Inferior parietal cortex (tissue), 1 donor: ENCODE measurements around the gene C11orf24.
A peak's percentile ranks its signal among the peaks of the same experiment; 100 is the strongest.
"Not testable (repeated sequence)": the region's sequence is repeated elsewhere in the genome, so short reads cannot be mapped to it uniquely, and the experiment has no call there.

Experiments
- DNase-seq: peaks from one replicate; pipeline ENCODE4 v3.0.0-alpha.2; 2016; ENCODE audit errors: extremely low spot score

C11orf24 gene

DNA sequence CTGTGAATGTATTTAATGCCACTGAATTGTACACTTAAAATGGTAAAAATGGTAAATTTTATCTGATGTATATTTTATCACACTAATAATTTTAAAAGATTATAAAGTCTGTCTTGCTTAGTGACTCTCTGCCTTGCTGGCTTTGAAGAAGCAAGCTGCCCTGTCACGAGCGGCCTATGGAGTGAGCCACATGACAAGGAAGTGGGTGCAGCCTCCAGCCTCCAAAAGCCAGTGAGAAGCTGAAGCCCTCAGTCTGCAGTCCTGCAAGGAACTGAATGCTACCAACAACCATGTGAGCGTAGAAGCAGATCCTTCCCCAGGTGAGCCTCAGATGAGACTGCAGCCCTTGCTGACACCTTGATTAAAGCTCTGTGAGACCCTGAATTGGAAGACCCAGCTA, 20.0 kb downstream of the C11orf24 start:
- DNase-seq, result no peak

DNA sequence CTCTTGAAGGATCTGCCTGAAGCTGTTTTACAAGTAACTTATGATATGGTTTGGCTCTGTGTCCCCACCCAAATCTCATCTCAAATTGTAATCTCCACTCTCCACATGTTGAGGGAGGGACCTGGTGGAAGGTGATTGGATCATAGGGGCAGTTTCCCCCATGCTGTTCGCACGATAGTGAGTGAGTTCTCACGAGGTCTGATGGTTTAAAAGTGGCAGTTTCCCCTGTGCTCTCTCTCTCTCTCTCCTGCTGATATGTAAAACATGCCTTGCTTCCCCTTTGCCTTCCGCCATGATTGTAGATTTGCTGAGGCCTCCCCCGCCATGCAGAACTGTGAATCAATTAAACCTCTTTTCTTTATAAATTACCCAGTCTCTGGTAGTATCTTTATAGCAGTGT, 26.9 kb downstream of the C11orf24 start:
- not testable (repeated sequence) for DNase-seq

DNA sequence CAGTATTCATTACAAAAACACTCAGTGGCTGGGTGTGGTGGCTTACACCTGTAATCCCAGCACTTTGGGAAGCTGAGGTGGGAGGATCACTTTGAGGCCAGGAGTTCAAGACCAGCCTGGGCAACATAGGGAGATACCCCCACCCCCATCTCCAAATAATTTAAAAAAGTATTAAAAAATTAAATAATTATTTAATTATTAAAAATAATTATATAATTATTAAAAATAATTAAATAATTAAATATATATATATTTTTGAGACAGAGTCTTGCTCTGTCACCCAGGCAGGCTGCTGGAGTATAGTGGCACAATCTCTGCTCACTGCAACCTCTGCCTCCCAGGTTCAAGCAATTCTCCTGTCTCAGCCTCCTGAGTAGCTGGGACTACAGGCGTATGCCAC, 27.9 kb downstream of the C11orf24 start:
- not testable (repeated sequence) for DNase-seq

DNA sequence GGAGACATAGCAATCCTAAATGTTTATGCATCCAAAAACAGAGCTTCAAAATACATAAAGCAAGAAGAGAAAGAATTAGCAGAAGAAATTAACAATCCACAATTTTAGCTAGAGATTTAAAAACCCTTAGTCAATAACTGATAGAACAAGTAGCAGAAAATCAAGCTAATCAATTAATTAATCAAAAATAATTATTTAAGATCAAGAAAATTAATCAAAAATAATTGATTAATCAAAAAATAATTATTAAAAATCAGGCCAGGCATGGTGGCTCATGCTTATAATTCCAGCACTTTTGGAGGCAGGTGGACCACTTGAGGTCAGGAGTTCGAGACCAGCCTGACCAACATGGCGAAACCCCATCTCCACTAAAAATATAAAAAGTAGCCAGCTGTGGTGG, 29.2 kb downstream of the C11orf24 start:
- DNase-seq, result no peak

DNA sequence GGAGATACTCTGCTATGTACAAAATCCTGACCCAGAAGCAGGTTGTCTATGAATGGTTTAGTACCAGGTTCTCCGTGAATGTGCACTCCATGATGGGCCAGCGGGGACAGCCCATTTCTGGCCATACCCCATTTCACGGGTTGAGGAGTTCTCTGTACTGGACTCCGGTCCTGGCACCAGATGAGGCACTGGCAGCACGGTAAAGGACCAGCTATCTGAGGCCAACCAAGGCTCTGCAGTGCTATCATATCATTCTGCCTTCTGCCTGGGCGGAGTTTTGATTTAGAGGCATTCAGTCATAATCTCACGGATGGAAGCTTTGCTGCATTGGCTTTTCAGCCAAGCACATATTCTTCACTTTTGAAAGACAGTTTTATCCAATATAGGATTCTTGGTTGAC, 40.2 kb downstream of the C11orf24 start:
- no peak for DNase-seq

DNA sequence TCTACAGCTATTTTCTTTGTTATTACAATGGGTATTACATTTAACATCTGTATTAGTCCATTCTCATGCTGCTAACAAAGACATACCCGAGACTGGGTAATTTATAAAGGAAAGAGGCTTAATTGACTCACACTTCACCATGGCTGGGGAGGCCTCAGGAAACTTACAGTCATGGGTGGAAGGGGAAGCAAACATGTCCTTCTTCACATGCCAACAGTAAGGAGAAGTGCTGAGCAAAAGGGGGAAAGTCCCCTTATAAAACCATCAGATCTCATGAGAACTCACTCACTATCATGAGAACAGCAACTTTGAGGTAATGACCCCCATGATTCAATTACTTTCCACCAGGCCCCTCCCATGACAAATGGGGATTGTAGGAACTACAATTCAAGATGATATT, 42.2 kb downstream of the C11orf24 start:
- DNase-seq, result no peak

DNA sequence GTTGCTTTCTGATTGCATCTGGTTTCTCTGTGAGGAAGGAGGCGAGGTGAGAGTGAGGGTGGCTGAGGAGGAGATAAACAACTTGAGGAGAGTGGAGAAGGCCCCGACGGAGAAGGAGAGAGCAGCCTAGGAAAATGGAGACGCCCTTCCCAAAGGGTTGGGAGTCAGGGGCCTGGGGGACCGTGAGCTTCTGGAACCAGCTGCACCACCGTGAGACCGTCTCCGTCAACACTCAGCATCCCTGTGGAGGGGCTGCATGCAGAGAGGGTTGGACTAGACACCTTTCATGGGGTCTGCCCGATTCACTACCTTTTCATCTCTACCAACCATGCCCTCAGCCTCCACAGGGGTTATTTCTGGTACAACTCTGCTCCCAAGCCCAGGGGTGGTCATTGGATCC, 45.4 kb downstream of the C11orf24 start:
- DNase-seq, result no peak

DNA sequence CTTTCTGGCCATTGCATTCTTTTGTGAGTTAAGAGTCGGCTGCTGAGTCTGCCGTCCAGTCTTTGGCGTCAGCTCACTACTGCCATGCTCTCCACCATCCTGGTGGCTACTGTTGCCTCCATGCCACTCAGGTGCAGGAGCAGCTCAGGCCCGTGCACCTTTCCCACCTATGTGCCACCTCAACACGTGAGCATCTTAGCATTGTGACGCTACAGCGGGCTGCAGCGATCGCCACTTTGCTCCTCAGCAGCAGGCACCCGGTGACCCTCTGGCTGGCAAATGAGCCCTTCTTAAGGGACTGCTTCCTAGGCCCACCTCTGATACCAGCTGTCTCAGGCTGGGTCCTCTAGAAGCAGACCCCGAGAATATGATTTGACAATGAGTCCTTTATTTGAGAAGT, 47.2 kb downstream of the C11orf24 start:
- DNase-seq, result no peak

DNA sequence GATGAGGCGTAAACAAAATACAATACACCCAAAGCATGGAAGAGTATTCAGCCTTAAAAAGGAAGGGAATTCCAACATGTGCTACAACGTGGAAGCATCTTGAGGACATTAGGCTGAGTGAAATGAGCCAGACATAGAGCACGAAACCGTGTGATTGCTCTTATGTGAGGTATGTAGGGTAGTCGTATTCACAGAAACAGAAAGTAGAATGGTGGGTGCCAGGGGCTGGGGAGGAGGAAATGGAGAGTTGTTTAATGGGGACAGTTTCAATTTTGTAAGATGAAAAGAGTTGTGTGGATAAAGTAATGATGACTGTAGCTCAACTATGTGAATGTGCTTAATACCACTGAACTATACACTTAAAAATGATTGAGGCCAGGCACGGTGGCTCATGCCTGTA, 48.5 kb downstream of the C11orf24 start:
- DNase-seq, result no peak

DNA sequence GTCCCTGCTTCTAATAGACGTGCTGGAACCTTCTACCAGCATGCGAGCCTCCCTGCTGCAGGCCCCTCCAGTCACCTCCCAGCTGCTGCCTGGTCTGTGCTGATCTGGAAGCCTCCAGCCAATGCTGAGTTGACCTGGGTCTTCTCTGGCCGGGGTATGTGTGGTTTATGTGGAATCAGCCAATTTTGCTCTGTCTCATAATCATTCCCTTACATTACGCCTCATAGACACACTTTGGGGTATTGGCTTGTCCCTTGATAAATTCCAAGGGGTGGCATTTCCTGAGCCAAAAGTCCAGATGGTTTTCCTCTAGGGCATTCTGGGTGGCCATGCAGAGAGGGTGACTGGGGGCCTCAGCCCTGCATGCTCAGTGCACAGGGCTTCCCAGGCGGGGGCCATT, 50.4 kb downstream of the C11orf24 start:
- no peak for DNase-seq

DNA sequence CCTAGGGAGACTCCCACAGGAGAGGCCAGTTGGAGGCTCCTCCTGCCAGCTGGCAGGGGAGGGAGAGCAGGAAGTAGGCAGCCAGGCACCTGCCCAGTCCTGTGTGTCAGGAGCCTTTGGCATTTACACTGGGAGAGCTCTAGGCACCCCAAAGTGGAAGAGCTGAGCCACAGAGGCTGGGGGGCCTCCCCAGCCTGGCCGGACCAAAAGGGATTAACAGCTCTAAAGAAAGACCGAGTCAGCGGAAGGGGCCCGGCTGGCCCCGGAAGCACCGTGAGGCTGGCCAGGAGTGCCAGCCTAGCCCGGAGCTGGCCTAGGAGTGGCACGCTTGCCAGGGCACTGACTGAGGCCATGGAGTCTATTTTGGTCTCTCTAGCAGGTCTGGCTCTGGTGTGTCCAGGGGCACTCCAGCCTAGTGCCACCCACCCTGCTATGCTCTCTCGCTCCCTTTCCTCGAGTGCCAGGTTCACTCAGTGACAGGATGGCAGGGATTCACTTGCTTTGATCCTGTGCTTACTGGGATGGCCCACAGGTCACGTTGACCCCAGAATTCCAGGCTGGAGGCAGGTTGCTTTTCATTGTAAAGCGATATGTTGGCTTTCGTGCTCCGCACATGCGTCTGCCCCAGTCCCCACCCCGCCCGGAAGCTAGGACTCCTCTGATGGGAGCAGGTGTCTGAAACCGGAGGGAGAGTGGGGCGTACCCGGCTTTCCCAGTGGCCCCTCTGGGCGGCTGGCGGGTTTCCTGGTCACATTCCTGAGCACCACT, 55.4 kb downstream of the C11orf24 start:
- DNase-seq, result no peak

DNA sequence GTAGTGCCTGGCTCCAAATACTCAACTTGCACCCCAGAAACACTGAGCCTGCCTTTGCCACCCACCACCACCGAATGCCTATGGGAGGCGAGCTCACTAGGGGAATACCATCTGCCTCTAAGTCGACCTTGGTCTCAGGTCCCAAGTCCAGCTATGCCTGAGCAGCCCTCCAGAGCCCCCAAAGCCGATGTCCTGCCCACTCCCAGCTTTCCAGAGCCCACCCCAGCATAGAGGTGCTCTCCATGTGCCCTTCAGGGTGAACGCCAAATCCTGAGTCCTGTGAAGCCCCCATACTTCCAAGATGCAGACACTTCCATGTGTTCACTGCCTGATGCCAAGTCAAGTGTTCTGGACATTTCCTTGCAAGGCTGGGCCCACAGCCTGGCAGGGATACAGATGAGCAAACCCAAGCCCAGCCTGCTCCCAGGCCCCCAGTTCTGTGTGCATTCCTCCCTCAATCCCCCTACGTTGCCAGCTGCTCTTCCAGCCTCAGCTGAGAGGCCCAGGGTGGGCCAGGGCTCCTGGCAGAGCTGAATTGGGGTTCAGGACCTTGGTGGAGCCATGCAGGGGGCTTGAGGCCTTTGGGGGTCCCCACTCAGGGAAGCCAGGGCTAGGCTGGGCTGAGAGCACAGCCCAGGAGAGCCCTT, 56.1 kb downstream of the C11orf24 start:
- DNase-seq, result no peak

DNA sequence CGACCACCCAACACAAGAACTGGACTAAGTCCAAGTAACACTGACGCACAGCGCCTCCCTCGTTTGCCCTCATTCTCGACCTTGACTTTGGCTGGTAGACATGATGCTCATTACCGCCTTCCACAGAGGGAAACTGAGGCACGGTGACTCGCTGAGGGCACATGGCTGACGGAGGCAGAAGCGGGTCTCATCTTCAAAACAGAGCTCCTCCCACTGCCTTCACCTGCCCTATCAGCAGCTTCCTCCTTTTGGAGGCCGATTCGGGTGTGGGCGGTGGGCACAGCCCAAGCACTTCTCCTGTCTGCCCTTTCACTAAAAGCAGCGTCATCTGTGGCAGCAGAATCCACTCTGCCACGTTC, 56.7 kb downstream of the C11orf24 start:
- DNase-seq, result no peak

DNA sequence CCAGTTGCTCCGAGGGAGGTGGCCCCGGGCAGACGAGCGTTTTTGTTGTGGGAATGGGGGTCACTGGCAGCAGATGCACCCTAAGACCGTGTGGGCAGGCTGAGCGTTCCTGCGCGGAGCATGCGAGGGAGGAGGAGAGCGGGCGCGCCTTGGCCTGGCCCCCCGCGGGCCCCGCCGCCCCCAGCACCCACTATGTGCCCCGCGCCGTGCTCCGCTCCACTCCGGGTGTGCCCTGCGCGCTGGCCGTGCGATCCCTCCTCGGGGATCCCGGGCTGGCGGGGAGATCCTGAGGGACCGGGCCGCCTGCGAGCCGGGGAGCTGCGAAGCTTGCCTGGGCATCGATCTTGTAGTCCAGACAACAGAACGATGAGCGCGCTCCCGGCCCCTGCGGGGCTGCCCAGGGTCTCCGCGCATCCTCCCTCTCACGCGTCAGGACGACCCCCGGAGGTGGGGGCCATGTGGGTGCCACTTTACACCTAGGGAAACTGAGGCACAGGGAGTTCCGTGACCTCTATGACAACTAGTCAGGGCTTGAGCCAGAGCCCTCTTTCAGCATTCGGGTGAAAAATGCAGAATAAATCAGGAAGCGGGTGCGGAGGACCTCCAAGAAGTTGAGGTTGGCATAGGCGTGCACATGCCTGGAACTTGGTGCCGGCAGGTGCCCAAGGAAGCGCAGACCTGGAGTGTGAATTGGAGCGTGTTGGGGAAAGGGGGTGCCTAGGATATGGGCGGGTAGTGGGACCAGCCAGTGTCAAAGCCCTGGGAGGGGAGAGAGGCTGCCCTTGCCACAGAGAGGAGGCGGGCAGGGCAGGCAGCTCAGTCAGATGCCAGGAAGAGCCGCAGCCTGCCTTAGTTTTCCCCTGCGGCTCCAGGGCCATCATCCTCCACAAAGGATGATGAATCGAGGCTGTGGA, 57.3 kb downstream of the C11orf24 start:
- no peak for DNase-seq

DNA sequence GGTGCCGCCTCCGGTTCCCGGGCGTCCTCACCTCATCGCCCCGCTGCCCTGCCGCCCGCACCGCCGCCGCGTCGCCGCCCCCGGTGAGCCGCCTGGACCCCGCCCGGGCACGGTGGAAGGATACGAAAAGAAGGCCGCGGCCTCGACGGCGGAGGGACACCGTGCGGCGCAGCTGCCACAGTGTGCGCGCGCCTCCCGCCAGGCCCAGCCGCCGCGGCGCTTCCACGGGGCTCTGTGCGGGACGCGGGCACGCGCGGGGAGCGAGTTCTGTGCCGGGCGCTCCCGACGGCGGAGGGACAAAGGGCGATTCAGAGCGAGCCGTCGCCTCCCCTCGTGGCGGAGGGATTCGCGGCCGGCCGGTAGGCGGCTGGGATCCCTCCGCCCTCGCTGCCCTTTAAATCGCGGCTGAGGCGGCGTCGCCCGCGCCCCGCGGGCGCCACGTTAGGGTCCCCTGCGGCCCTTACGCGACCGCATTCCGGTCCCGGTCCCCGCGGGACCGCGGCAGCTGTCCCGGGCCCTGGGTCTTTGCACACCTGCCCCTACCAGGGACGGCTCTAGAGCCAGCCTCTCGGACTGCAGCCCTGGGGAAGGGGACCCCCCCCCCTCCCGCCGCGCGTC, 58.1 kb downstream of the C11orf24 start:
- DNase-seq, result peak; percentile 90

DNA sequence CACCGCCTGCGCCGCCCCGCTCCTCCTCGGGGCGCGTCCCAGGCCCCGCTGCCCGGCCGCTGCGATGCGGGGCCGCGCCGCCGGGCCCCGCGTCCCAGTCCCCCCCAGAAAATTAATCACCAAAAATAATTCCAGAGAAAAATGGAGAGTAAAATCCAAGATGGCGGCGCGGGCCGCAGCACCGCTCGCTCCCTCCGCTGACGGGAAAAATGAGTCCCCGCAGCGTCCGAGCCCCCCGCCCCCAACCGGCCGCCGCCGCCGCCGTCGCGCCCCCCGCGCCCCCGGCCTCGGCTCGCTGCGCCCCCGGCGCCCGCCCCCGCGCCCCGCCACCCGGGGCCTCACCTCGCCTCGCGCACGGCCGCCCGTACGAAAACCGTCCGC, 58.6 kb downstream of the C11orf24 start, which contains the start of gene KMT5B:
TSS of gene KMT5B (minus strand) at position 162 of the 381 bp plus-strand sequence. CDS start 23,220 bp downstream, outside the sequence.
- DNase-seq, result no peak

DNA sequence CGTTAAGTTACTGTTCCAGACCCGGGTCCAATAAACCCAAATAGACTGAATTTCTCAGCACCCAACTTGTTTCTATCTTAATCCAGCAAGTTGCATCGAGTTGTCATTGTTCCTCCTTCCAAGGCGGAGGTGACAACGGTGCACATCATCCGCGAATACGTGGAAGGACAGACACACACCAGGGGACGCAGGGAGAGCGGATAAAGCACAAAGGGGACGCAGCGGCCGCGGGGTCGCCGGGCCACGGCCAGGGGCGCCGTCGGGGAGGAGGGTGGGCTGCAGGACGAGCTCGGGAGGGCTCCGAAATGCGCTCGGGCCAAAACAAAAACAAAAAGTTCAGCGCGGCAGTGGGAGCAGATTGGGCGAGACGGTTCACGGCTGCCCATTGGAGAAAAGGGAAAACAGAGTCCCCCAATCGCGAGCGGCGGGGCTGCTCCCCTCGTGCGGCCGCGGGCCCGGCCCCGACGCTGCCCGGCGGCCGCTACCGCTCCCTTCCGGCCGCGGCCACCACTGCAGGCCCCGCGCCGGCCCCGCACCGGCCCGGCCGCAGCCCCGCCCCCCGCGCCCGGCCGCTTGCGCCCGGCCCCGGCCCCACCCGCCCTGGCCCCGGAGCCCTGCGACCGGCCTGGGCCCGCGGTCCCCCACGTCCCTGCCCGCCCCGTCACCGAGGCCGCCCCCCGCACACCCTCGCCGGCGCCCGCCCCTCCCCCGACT, 59.2 kb downstream of the C11orf24 start:
- DNase-seq, result peak; percentile 45

DNA sequence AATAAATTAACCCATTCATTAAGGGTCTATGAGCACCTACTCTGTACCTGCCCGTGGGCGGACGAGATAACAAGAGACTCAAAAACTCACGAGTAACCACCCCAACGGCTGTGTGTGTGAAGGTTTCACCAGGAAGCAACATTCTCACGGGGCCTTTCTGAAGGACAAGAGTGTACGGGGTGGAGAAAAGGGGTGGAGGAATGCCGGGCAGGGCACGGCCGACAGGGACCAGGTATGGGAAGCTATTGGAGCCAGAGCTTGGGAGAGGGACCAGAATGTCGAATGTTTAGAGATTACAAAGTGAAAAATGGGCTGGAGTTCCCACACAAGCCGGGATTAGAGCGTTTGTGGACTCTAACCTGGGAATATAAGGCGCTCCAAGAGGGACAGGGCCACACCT, 60.2 kb downstream of the C11orf24 start:
- DNase-seq, result no peak
